Sigmoid colon (tissue), 4 donors: ENCODE results near the gene PHF1.

Source experiments
- EP300 ChIP-seq, 4 donors: sonication (generic); formaldehyde crosslinking; IDR thresholded peaks; one replicate each; pipeline ENCODE4 v1.6.1; 2017; ENCODE audit warnings: antibody characterized with exemption in 4 of 4
- POLR2A ChIP-seq, 2 donors: fragments of 450-650 bp; IDR thresholded peaks; one replicate each; pipeline ENCODE4 v1.6.1; 2016; ENCODE audit warnings: antibody characterized with exemption in 2 of 2, mild to moderate bottlenecking in 2 of 2, moderate library complexity in 2 of 2
- TF ChIP-seq, protein P1 (sequence below), 4 experiments: fragments of 450-650 bp in 3 of 4; fragments of 200-600 bp in 1 of 4; IDR thresholded peaks; one replicate each; pipeline ENCODE4 v1.5.1; 2016 to 2019; ENCODE audit warnings: antibody characterized with exemption in 4 of 4, mild to moderate bottlenecking in 3 of 4, moderate library complexity in 2 of 4

DNA sequence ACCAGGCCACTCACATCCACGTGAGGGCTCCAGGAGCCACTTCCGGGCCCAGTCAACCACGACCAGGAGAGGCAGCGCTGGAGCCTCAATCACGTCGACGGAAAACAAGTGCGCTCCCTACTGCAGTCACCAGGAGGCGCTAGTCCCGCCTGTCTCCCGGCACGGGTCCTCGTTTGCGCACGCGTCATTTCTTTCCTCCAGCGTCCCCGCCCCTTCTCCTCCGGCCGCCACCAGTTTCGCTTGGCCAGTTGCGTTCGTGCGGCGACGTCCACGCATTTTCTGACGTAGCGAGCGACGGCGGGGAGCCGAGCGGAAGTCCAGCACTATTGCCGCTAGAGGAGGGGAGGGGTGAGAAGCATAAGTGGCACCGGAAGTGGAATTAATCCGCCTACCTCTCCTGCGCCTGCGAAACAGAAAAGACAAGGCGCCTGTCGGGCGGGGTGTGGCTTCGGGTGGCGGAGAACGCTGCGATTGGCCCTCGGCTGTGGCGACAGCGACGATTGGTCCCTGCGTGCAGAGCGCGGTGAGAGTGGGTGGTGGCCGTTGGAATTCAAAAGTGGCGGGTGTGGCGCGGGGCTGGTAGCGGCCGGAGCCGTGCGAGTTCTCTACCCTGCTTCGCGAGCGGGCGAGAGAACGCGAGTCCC is 19.4 kb upstream of the PHF1 start, which contains the start of gene KIFC1:
- TF ChIP-seq POLR2A (IDR thresholded peaks at IDR 0.05) (no peak), EP300 (IDR thresholded peaks at IDR 0.05) (peak in 2 of 4 donors; percentile 49 to 96)
- TF ChIP-seq, protein P1, sequence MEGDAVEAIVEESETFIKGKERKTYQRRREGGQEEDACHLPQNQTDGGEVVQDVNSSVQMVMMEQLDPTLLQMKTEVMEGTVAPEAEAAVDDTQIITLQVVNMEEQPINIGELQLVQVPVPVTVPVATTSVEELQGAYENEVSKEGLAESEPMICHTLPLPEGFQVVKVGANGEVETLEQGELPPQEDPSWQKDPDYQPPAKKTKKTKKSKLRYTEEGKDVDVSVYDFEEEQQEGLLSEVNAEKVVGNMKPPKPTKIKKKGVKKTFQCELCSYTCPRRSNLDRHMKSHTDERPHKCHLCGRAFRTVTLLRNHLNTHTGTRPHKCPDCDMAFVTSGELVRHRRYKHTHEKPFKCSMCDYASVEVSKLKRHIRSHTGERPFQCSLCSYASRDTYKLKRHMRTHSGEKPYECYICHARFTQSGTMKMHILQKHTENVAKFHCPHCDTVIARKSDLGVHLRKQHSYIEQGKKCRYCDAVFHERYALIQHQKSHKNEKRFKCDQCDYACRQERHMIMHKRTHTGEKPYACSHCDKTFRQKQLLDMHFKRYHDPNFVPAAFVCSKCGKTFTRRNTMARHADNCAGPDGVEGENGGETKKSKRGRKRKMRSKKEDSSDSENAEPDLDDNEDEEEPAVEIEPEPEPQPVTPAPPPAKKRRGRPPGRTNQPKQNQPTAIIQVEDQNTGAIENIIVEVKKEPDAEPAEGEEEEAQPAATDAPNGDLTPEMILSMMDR (IDR thresholded peaks at IDR 0.05), result peak; percentile 92 to 99 (median 96)
